ENCODE measurements around the gene POPDC3.
"Not testable (repeated sequence)": the region's sequence is repeated elsewhere in the genome, so short reads cannot be mapped to it uniquely, and the experiment has no call there.

The POPDC3 gene

DNA sequence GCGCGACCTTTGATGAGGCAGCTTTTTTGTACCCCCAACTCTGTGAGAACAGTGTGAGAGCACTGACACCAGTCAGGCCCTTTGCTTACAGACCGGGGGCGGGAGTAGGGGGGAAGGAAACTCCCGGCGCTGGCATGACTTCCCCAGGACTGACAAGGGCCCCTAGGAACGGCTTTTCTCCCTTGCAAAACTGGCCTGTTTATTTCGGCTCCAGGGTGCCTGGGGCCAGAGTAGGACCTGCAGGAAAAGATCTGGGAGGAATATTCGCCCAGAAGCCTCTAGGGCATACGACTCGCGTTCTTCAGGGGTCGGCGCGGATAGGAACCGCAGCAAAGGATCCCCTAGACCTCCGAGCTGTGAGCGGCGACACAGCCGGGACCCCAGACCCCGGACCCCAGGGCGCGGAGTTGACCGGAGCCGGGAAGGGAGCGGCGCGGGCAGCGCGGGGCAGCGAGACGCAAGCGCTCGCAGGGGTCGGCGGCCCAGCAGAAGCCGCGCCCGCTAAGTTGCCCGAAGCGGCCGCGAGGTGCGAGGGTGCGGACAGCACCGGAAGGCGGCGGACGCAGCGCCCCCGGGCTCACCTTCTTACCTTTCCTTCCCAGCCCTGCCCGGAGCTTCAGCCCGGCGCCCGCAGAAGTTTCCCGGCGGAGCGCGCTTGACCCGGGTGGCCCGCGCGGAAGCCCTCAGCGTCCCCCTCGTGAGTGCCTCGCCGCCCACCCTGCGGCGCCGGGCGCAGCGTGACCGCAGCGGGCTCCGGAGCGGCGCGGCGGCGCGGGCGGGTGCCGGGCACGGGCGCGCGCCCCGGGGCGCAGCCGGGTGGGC, at the start of gene POPDC3:
Gene POPDC3, minus strand, starts transcription at position 771 of the 822 bp plus-strand sequence. CDS start 18,105 bp downstream, outside the sequence.
- peak; percentile 30 for DNase-seq

DNA sequence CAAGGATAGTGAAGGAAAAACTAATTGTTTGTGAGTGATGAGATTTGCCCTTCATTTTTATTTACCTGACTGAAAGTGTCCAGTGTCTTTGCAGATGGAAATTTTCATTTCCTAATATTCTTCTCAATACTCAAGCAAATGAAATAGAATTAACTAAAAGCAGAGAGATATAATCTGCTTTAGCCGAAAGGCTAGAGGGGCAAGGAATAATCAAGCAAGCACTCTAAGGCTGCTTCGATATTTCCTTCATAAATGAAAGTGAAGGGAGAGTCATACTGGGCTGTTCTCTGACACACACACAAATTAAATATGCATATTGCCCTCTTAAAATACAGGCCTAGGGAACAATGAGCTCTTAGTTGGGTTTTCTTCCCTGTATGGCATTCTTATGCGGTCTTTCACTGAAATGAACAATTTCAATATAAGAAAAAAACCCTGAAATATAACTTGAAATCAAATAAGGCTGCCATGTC, 47.5 kb upstream of the POPDC3 start:
- DNase-seq, result no peak

DNA sequence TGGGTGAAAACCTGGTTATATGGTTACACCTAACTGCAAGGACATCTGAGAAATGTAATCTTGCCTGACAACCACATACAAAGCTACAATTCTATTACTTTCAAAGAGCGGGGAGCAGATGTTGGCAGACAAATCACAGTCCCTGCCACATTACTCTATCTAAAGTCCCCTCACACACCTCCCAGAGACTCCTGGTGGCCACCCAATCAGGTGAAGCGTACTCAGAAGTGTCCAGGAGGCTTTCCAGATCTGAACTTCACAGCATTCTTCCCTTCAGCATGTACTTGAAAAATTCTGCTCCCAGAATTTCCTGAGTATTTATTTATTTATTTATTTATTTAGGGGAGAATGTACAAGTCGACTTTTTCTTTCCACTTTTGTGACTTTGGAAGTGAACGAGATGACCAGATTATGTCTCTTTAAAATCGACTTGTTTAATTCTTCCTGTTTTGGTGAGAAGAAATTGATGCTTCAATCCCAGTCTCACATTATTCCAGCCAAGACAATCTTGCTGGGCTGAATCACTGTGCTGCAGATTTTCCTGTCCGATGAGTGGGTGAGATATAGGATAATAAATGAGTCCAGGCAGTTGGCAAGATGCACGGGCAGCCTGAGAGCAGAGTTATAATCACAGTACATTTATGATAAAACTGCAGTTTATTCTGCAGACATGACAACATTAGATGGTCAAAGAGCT, 46.9 kb upstream of the POPDC3 start:
- no peak for DNase-seq

DNA sequence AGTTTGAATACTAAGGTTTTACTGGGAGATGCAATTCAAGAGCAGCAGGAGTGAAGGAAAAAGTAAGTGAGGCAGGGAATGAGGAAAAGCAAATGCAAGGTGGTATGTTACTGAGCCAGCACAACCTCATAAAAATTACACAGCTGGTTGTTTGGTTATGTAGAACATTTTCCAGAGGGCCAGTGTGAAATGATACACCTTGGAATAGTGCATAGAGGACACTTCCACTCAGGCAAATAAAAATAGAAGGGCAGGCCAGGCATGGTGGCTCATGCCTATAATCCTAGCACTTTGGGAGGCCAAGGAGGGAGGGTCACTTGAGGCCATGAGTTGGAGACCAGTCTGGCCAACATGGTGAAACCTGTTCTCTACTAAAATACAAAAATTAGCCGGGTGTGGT, 43.4 kb upstream of the POPDC3 start:
- DNase-seq, result no peak

DNA sequence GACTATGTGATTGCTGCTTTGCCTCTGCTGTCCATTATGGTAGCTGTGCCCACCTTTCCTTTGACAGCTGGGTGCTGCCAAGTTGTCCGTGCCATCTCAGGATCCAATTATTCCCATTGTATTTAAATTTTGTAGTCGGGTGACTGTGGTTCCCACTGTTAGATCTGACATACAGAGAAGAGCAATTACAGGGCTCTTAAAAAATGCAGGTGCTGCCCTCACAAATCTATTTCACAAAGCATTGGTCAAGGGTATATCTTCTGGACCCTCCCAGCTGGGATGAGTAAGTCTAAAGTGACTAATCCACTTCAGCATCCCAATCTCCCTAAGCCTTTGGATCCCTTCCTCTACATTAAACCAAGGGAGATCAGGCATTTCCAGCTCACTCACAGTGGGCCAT, 41.4 kb upstream of the POPDC3 start:
- DNase-seq, result not testable (repeated sequence)

- peak; percentile 92 for DNase-seq
Observed at GRCh38 chr6:105220186-105220585, 40.4 kb upstream of the POPDC3 start.

- not testable (repeated sequence) for DNase-seq
Observed at GRCh38 chr6:105219218-105219617, 39.4 kb upstream of the POPDC3 start.

GRCh38 chr6:105215506-105215905, 35.7 kb upstream of the POPDC3 start:
- DNase-seq, result no peak

GRCh38 chr6:105214668-105215067, 34.9 kb upstream of the POPDC3 start:
- no peak for DNase-seq

DNA sequence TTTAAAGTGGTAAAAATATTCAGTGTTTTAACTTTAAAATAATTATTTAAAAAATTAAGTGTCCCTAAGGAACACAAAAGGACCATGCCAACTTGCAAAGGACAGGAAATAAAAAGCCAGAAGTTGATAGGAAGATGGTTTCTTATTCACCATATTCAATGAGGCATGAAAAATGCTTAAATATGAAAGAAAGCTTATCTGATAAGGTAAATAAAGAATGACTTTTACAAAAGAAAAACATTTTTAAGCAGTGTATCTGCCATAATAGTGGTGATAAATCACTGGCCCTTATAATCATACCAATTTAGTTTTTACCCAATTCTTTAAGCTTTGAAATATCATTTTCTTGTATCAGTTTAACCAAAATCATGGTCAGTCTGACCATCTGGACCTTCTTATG, 33.5 kb upstream of the POPDC3 start:
- no peak for DNase-seq

DNA sequence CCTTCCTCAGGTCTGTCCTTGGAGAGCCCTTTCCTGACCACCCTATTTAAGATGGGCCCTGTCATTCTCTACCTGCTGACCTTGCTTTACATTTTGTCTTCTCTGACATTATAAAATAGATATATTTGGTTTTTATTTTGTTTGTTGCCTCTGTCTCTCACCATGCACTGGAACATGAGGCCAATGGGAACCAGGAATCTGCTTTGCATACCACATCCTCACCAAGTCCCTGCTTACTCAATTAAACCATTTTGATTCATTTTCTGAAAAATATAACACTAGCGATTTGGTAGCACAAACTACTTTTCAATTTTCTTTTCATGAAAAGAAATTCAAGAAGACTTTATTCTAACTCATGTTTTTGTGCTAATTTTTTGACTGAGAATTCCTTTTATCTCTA, 32.8 kb upstream of the POPDC3 start:
- DNase-seq, result no peak

- no peak for DNase-seq
Observed at GRCh38 chr6:105211831-105212230, 32.0 kb upstream of the POPDC3 start.

- DNase-seq, result no peak
Observed at GRCh38 chr6:105210932-105211531, 31.2 kb upstream of the POPDC3 start.

- DNase-seq, result no peak
Observed at GRCh38 chr6:105209950-105210706, 30.3 kb upstream of the POPDC3 start.

DNA sequence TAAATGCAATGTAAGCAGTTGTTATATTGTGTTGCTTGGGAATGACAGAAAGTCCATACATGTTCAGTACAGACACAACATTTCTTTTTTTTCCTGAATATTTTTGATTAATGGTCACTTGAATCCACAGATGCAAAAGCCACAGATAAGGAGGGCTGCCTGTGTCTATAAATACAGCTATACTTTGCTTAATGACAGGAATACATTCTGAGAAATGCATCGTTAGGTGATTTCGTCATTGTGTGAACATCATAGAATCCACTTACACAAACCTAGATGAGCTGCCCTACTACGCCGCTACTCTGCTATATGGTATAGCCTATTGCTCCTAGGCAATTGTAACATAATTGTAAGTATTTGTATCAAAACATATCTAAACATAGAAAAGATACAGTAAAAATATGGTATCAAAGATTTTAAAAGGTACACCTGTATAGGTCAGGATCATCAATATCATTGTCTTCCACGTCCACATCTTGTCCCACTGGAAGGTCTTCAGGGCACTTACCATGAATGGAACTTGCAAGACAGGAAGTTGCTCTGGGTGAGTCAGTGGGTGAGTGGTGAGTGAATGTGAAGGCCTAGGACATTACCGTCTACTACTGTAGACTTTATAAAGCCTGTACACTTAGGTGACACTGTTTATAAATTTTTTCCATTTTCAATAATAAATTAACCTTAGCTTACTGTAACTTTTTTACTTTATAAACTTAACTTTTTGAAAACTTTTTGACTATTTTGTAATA, 27.9 kb upstream of the POPDC3 start:
- DNase-seq, result no peak

- DNase-seq, result no peak
Observed at GRCh38 chr6:105204768-105205167, 25.0 kb upstream of the POPDC3 start.

GRCh38 chr6:105204331-105204730, 24.5 kb upstream of the POPDC3 start:
- DNase-seq, result no peak

- DNase-seq, result no peak
Observed at GRCh38 chr6:105202486-105202885, 22.7 kb upstream of the POPDC3 start.

- DNase-seq, result no peak
Observed at GRCh38 chr6:105200133-105200730, 20.4 kb upstream of the POPDC3 start.

DNA sequence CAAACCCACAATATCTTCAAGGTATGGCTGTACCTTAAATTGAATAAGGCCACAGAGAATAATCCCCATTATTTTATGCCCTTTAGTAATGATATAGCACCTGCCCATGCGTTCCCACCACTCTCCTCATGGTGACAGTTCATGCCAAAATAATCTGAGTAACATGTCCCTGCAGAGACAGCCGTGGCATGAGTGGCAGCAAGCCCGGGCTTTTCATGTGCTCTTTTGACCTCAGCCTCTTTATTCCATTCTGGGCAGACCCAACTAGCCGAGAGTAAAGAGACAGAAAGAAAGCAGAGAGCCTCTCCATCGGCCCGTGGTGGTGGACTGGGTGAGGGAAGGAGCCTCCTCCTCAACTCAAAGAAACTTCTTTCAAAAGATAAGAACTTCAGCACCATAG, 19.9 kb upstream of the POPDC3 start:
- no peak for DNase-seq

GRCh38 chr6:105196076-105196475, 16.3 kb upstream of the POPDC3 start:
- no peak for DNase-seq

- no peak for DNase-seq
Observed at GRCh38 chr6:105194591-105194990, 14.8 kb upstream of the POPDC3 start.
